ENCODE data around the gene ATP11A. TPM values are rescaled to one million over a fixed set of nuclear protein-coding genes. Genes with fewer than 3 reads are reported as not detected.

Gene ATP11A
- total RNA-seq, 2 experiments from 2014 or later = 28.8 to 30.2 TPM

GRCh38 chr13:112792511-112792910 is 102.7 kb downstream of the ATP11A start:
- Mint-ChIP-seq H3K27ac (no peak overlapping the region), H3K4me3 (no peak overlapping the region), H3K36me3 (ENCODE audit: low read depth) (peaks cover 16% of the 10 kb centered on the region), H3K27me3 (no peaks in the 10 kb centered on the region), H3K4me1 (ENCODE audit: low read depth) (peaks cover 7% of the 10 kb centered on the region), H3K9me3 (no peaks in the 10 kb centered on the region)
- ATAC-seq = no peak
- ChIA-PET POLR2A (no interaction called here), CTCF (interaction anchor here (1.1 kb wide), 1 partner anchor 54 kb away, joined by 3 read pairs; no protein-coding TSS in a partner anchor)
- intact Hi-C loops (cut with micrococcal nuclease) = no loop called here
- no peak for DNase-seq
- TF ChIP-seq CTCF (IDR thresholded peaks at IDR 0.05) = no peak

- Mint-ChIP-seq H3K9me3 (peaks cover 1% of the 10 kb centered on the region), H3K36me3 (ENCODE audit: low read depth) (peaks cover 21% of the 10 kb centered on the region), H3K27me3 (no peaks in the 10 kb centered on the region), H3K4me3 (no peak overlapping the region), H3K4me1 (ENCODE audit: low read depth) (peaks cover 7% of the 10 kb centered on the region), H3K27ac (no peak overlapping the region)
- ATAC-seq (no peak), DNase-seq (no peak)
- intact Hi-C loops (cut with micrococcal nuclease) = no loop called here
- TF ChIP-seq CTCF (IDR thresholded peaks at IDR 0.05) = no peak
- POLR2A ChIA-PET = no interaction called here
- CTCF ChIA-PET = no interaction called here
Measured at GRCh38 chr13:112793545-112794445, 104.0 kb downstream of the ATP11A start.

- intact Hi-C loops (cut with micrococcal nuclease) = no loop called here
- ChIA-PET CTCF (no interaction called here), POLR2A (interaction anchor here (1.4 kb wide), 1 partner anchor 20 kb away, joined by 3 read pairs; no protein-coding TSS in a partner anchor)
- H3K36me3 Mint-ChIP-seq (ENCODE audit: low read depth) = peaks cover 21% of the 10 kb centered on the region
- no peak for TF ChIP-seq CTCF (IDR thresholded peaks at IDR 0.05)
- H3K27ac Mint-ChIP-seq = no peak overlapping the region
- no peaks in the 10 kb centered on the region for H3K27me3 Mint-ChIP-seq
- DNase-seq (no peak), ATAC-seq (no peak)
- H3K4me3 Mint-ChIP-seq = no peak overlapping the region
- H3K4me1 Mint-ChIP-seq (ENCODE audit: low read depth) = peaks cover 7% of the 10 kb centered on the region
- H3K9me3 Mint-ChIP-seq = peaks cover 7% of the 10 kb centered on the region
Measured at GRCh38 chr13:112795277-112795676, 105.4 kb downstream of the ATP11A start.

- no peak for TF ChIP-seq CTCF (IDR thresholded peaks at IDR 0.05)
- Mint-ChIP-seq H3K27me3 (no peaks in the 10 kb centered on the region), H3K9me3 (peaks cover 7% of the 10 kb centered on the region), H3K4me3 (no peak overlapping the region), H3K4me1 (ENCODE audit: low read depth) (peaks cover 7% of the 10 kb centered on the region), H3K27ac (no peak overlapping the region), H3K36me3 (ENCODE audit: low read depth) (peaks cover 20% of the 10 kb centered on the region)
- ChIA-PET POLR2A (interaction anchor here (1.4 kb wide), 1 partner anchor 19 kb away, joined by 3 read pairs; no protein-coding TSS in a partner anchor), CTCF (no interaction called here)
- intact Hi-C loops (cut with micrococcal nuclease) = no loop called here
- DNase-seq = no peak
- no peak for ATAC-seq
Measured at GRCh38 chr13:112796190-112796915, 106.5 kb downstream of the ATP11A start.

GRCh38 chr13:112799394-112799793 is 109.6 kb downstream of the ATP11A start:
- CTCF ChIA-PET = no interaction called here
- Mint-ChIP-seq H3K4me3 (no peak overlapping the region), H3K27ac (no peak overlapping the region), H3K27me3 (no peaks in the 10 kb centered on the region), H3K9me3 (peaks cover 7% of the 10 kb centered on the region), H3K4me1 (ENCODE audit: low read depth) (peaks cover 10% of the 10 kb centered on the region), H3K36me3 (ENCODE audit: low read depth) (peaks cover 18% of the 10 kb centered on the region)
- TF ChIP-seq CTCF (IDR thresholded peaks at IDR 0.05) = no peak
- DNase-seq (no peak), ATAC-seq (no peak)
- intact Hi-C loops (cut with micrococcal nuclease) = no loop called here
- POLR2A ChIA-PET = interaction anchor here (0.6 kb wide), 1 partner anchor 191 kb away, joined by 3 read pairs; no protein-coding TSS in a partner anchor
